PC-9 (cell line): ENCODE results near the gene DDX28. TPM values are rescaled to one million over a fixed set of nuclear protein-coding genes. Genes with fewer than 3 reads are reported as not detected.

Source experiments
- BruUV-seq: library from RNA; stranded (reverse); fragments of 400-500 nt; replicated peaks from 2 replicates; lab custom pipeline; 2021; lab: Mats Ljungman, UMichigan
- CTCF ChIA-PET: fragments of 300-600 bp; sonication (Branson Sonifier 250); formaldehyde crosslinking; loops from one replicate; lab custom pipeline; 2022; ENCODE audit warnings: antibody characterized with exemption; lab: Charles Lee
- POLR2A ChIA-PET: fragments of 300-600 bp; sonication (Branson Sonifier 250); formaldehyde crosslinking; loops from one replicate; lab custom pipeline; 2022; ENCODE audit warnings: antibody characterized with exemption; ENCODE audit not compliant: unreplicated experiment; lab: Charles Lee
- DNase-seq, 2 experiments: peaks; one replicate each; pipeline versions ENCODE4 v3.0.0 to v3.0.0-alpha.2; 2015 to 2022; ENCODE audit warnings: mixed read lengths in 1 of 2
- H2AFZ ChIP-seq: fragments of 200-600 bp; sonication (generic); 2 replicates; pipeline ENCODE4 v1.8.1; 2017; ENCODE audit warnings: antibody characterized with exemption
- H3F3A ChIP-seq: fragments of 200-600 bp; sonication (generic); 2 replicates; pipeline ENCODE4 v1.8.1; 2017; ENCODE audit warnings: antibody characterized with exemption, mild to moderate bottlenecking, low read depth; ENCODE audit not compliant: insufficient read depth
- H3K27ac ChIP-seq: fragments of 200-600 bp; sonication (generic); 2 replicates; pipeline ENCODE4 v1.6.1; 2016; ENCODE audit warnings: mixed run types
- H3K27me3 ChIP-seq: fragments of 200-600 bp; sonication (generic); 2 replicates; pipeline ENCODE4 v1.6.1; 2016; ENCODE audit warnings: low read depth, mixed run types; ENCODE audit not compliant: insufficient read depth
- H3K36me3 ChIP-seq: fragments of 200-600 bp; sonication (generic); 2 replicates; pipeline ENCODE4 v1.6.1; 2016; ENCODE audit warnings: low read depth, mixed run types
- H3K4me1 ChIP-seq: fragments of 200-600 bp; sonication (generic); replicated peaks from 2 replicates; pipeline ENCODE4 v1.6.1; 2016; ENCODE audit warnings: mixed run types; ENCODE audit not compliant: insufficient read depth
- H3K4me2 ChIP-seq: fragments of 200-600 bp; sonication (generic); 2 replicates; pipeline ENCODE4 v1.6.1; 2017; ENCODE audit warnings: mixed run types
- H3K4me3 ChIP-seq: fragments of 200-600 bp; sonication (generic); 2 replicates; pipeline ENCODE4 v1.6.1; 2016; ENCODE audit warnings: mixed run types
- H3K79me2 ChIP-seq: fragments of 200-600 bp; sonication (generic); 2 replicates; pipeline ENCODE4 v1.6.1; 2017; ENCODE audit warnings: low read depth, mixed run types
- H3K9me2 ChIP-seq: fragments of 200-600 bp; sonication (generic); 2 replicates; pipeline ENCODE4 v1.8.1; 2017; ENCODE audit warnings: mild to moderate bottlenecking; ENCODE audit not compliant: insufficient read depth
- H3K9me3 ChIP-seq: fragments of 200-600 bp; sonication (generic); 2 replicates; pipeline ENCODE4 v1.8.1; 2016; ENCODE audit warnings: low read depth; ENCODE audit not compliant: insufficient read depth
- H4K20me1 ChIP-seq: fragments of 200-600 bp; sonication (generic); 2 replicates; pipeline ENCODE4 v1.8.1; 2017; ENCODE audit not compliant: insufficient read depth
- CTCF ChIP-seq: fragments of 200-600 bp; sonication (generic); conservative IDR thresholded peaks from 2 replicates; pipeline ENCODE4 v1.6.1; 2017; ENCODE audit warnings: mixed run types, antibody characterized with exemption, mild to moderate bottlenecking, moderate library complexity
- EZH2 ChIP-seq: fragments of 200-600 bp; sonication (generic); IDR thresholded peaks from 2 replicates; pipeline ENCODE4 v1.8.0; 2017; ENCODE audit warnings: antibody characterized with exemption, low read depth
- intact Hi-C: fragments of 100-400 bp; cut with micrococcal nuclease; formaldehyde crosslinking; loops from one replicate; pipeline ENCODE4 v1.10.0; 2022; ENCODE audit not compliant: unreplicated experiment
- total RNA-seq: library from RNA; stranded (reverse); gene quantifications from 2 replicates; pipeline ENCODE4 v1.2.3, GENCODE V29; 2021

The DDX28 gene
- total RNA-seq, 1 experiment from 2014 or later, result 6.3 TPM

GRCh38 chr16:68028996-68029395 is 6.0 kb upstream of the DDX28 start:
- POLR2A ChIA-PET, result interaction anchor here (0.6 kb wide), 1 partner anchor 258 kb away, joined by 3 read pairs; no protein-coding TSS in a partner anchor
- Histone ChIP-seq H3K4me1 (peaks cover 21% of the 10 kb centered on the region), H3K79me2 (peaks cover 11% of the 10 kb centered on the region), H3F3A (peaks cover 10% of the 10 kb centered on the region; the same call in 1 of the 2 replicates), H2AFZ (no peak overlapping the region), H3K4me3 (no peak overlapping the region), H3K36me3 (no peaks in the 10 kb centered on the region), H3K27me3 (no peaks in the 10 kb centered on the region), H4K20me1 (no peaks in the 10 kb centered on the region), H3K4me2 (no peak overlapping the region), H3K9me2 (no peaks in the 10 kb centered on the region), H3K9me3 (no peaks in the 10 kb centered on the region), H3K27ac (no peak overlapping the region)
- CTCF ChIA-PET, result no interaction called here
- DNase-seq, result no peak
- TF ChIP-seq CTCF (no peak), EZH2 (no peak)
- no TSS peak for BruUV-seq
- intact Hi-C loops, result no loop called here

DNA sequence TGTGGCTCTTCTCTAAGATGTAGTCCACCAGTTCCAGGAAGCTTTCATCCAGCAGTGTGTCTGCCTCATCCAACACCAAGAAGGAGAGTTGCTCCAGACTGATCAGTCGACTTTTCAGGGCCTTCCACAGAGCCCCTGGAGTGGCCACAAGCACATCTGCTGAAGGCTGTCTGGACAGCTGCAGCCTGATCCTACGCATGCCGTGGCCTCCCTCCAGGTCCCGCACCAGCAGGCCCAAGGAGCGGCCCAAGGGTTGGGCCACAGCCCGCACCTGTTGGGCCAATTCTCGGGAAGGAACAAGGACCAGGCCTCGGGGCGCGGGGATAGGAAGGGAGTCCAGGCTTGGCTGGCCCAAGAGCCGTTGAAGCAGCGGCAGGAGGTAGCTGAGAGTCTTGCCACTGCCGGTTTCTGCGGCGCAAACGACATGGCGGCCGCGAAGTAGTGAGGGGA is 729 bp downstream of the DDX28 start:
- Histone ChIP-seq H4K20me1 (0 out of 2 replicates have a peak, but pooled peaks cover 3% of the 10 kb centered on the region), H3K79me2 (peaks cover 41% of the 10 kb centered on the region), H3K9me3 (no peaks in the 10 kb centered on the region), H3K4me3 (peak overlapping the region; percentile 86), H3K4me2 (peak overlapping the region; percentile 100), H3F3A (no peaks in the 10 kb centered on the region; the same call in 1 of the 2 replicates), H3K4me1 (peaks cover 19% of the 10 kb centered on the region), H3K9me2 (no peaks in the 10 kb centered on the region), H3K27ac (no peak overlapping the region), H3K27me3 (no peaks in the 10 kb centered on the region), H3K36me3 (no peaks in the 10 kb centered on the region), H2AFZ (peak overlapping the region; percentile 98)
- BruUV-seq, result TSS peak; percentile 60
- no peak for TF ChIP-seq EZH2
- TF ChIP-seq CTCF, result no peak
- DNase-seq, result no peak
- ChIA-PET POLR2A (no interaction called here), CTCF (interaction anchor here (0.6 kb wide), 1 partner anchor 149 kb away, joined by 4 read pairs; the partner anchor contains the start of gene EDC4)
- intact Hi-C loops, result no loop called here

DNA sequence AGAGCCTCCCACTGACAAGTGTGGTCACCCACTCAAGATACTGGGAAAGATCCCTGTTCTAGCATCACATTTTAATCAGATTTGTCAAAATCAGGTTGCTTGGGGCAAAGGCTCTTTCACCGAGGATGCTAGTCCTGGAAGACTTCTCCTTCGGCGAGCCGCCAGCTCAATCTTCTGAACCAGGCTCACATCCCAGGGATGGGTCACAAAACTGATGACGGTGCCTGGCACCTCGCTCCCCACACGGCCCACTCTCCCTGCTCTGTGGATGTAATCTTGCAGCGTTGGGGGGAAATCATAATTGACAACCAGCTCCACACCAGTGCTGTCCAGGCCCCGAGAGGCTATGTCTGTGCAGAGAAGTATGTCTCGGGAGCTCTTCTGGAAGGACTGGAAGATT is 1.5 kb downstream of the DDX28 start:
- ChIA-PET POLR2A (no interaction called here), CTCF (no interaction called here)
- no peaks in the 10 kb centered on the region for H3K27me3 ChIP-seq

More for the DNA sequence above, 1.5 kb downstream of the DDX28 start:
- Histone ChIP-seq H3F3A (no peaks in the 10 kb centered on the region; the same call in 1 of the 2 replicates), H3K4me1 (peaks cover 19% of the 10 kb centered on the region), H3K9me3 (no peaks in the 10 kb centered on the region), H3K27ac (no peak overlapping the region), H3K4me3 (peak overlapping the region; percentile 86), H3K36me3 (no peaks in the 10 kb centered on the region), H4K20me1 (0 out of 2 replicates have a peak, but pooled peaks cover 3% of the 10 kb centered on the region), H2AFZ (no peak overlapping the region), H3K79me2 (peaks cover 41% of the 10 kb centered on the region), H3K9me2 (no peaks in the 10 kb centered on the region), H3K4me2 (peak overlapping the region; percentile 100)
- no peak for TF ChIP-seq EZH2
- no peak for TF ChIP-seq CTCF
- intact Hi-C loops, result no loop called here
- BruUV-seq, result no TSS peak
- no peak for DNase-seq
